ENCODE data around the gene OR51M1. TPM values are rescaled to one million over a fixed set of nuclear protein-coding genes. Genes with fewer than 3 reads are reported as not detected.
"Not testable (repeated sequence)": the region's sequence is repeated elsewhere in the genome, so short reads cannot be mapped to it uniquely, and the experiment has no call there.

OR51M1 gene
- not detected in 2 replicates for total RNA-seq

- Mint-ChIP-seq H3K9me3 (no peaks in the 10 kb centered on the region), H3K27me3 (ENCODE audit: low read depth) (no peaks in the 10 kb centered on the region), H3K4me1 (ENCODE audit: low read depth) (no peaks in the 10 kb centered on the region), H3K4me3 (ENCODE audit: low read depth) (no peak within 1 kb of the TSS), H3K27ac (no peak within 1 kb of the TSS), H3K36me3 (ENCODE audit: low read depth) (no peaks in the 10 kb centered on the region)
- no peak for DNase-seq (ENCODE audit: low spot score)
- intact Hi-C loops (cut with micrococcal nuclease), result loop anchor here (5.0 kb wide), 1 partner anchor 746 kb away; the partner anchor contains the start of gene OR51D1
These were observed at the start of gene OR51M1 for GRCh38 chr11:5383576-5383975. OR51M1 (plus strand) TSS chr11:5383812; CDS start chr11:5389399, 5,587 bp downstream.

GRCh38 chr11:5335170-5335569, 48.4 kb upstream of the OR51M1 start:
- H3K4me1 Mint-ChIP-seq (ENCODE audit: low read depth), result no peaks in the 10 kb centered on the region
- H3K36me3 Mint-ChIP-seq (ENCODE audit: low read depth), result no peaks in the 10 kb centered on the region
- intact Hi-C loops (cut with micrococcal nuclease), result no loop called here
- no peaks in the 10 kb centered on the region for H3K9me3 Mint-ChIP-seq
- no peak overlapping the region for H3K27ac Mint-ChIP-seq
- H3K27me3 Mint-ChIP-seq (ENCODE audit: low read depth), result no peaks in the 10 kb centered on the region
- DNase-seq (ENCODE audit: low spot score), result no peak
- no peak overlapping the region for H3K4me3 Mint-ChIP-seq (ENCODE audit: low read depth)

- Mint-ChIP-seq H3K36me3 (ENCODE audit: low read depth) (no peaks in the 10 kb centered on the region), H3K27me3 (ENCODE audit: low read depth) (no peaks in the 10 kb centered on the region), H3K9me3 (no peaks in the 10 kb centered on the region), H3K27ac (no peak overlapping the region), H3K4me3 (ENCODE audit: low read depth) (no peak overlapping the region), H3K4me1 (ENCODE audit: low read depth) (no peaks in the 10 kb centered on the region)
- intact Hi-C loops (cut with micrococcal nuclease), result no loop called here
- no peak for DNase-seq (ENCODE audit: low spot score)
These were observed 47.3 kb upstream of the OR51M1 start for GRCh38 chr11:5336331-5336730.

GRCh38 chr11:5337253-5337652, 46.4 kb upstream of the OR51M1 start:
- H3K27ac Mint-ChIP-seq; DNase-seq (ENCODE audit: low spot score); H3K9me3 Mint-ChIP-seq; H3K27me3 Mint-ChIP-seq (ENCODE audit: low read depth); intact Hi-C loops (cut with micrococcal nuclease); H3K36me3 Mint-ChIP-seq (ENCODE audit: low read depth); H3K4me1 Mint-ChIP-seq (ENCODE audit: low read depth); H3K4me3 Mint-ChIP-seq (ENCODE audit: low read depth): not testable (repeated sequence)

- no peak overlapping the region for H3K27ac Mint-ChIP-seq
- no peaks in the 10 kb centered on the region for H3K4me1 Mint-ChIP-seq (ENCODE audit: low read depth)
- H3K9me3 Mint-ChIP-seq, result no peaks in the 10 kb centered on the region
- H3K36me3 Mint-ChIP-seq (ENCODE audit: low read depth), result no peaks in the 10 kb centered on the region
- no peak for DNase-seq (ENCODE audit: low spot score)
- no peaks in the 10 kb centered on the region for H3K27me3 Mint-ChIP-seq (ENCODE audit: low read depth)
- H3K4me3 Mint-ChIP-seq (ENCODE audit: low read depth), result no peak overlapping the region
- intact Hi-C loops (cut with micrococcal nuclease), result no loop called here
These were observed 43.8 kb upstream of the OR51M1 start for GRCh38 chr11:5339771-5340322.

- intact Hi-C loops (cut with micrococcal nuclease), result no loop called here
- Mint-ChIP-seq H3K4me1 (ENCODE audit: low read depth) (no peaks in the 10 kb centered on the region), H3K27ac (no peak within 1 kb of the TSS), H3K36me3 (ENCODE audit: low read depth) (no peaks in the 10 kb centered on the region), H3K4me3 (ENCODE audit: low read depth) (no peak within 1 kb of the TSS), H3K9me3 (no peaks in the 10 kb centered on the region), H3K27me3 (ENCODE audit: low read depth) (no peaks in the 10 kb centered on the region)
- DNase-seq (ENCODE audit: low spot score), result no peak
These were observed 39.9 kb upstream of the OR51M1 start, which contains the start of gene OR51B5 for GRCh38 chr11:5343474-5344335. OR51B5 (minus strand) TSS chr11:5343524; CDS start chr11:5343524, 0 bp downstream.

- H3K27ac Mint-ChIP-seq, result no peak overlapping the region
- no peaks in the 10 kb centered on the region for H3K27me3 Mint-ChIP-seq (ENCODE audit: low read depth)
These were observed 37.8 kb upstream of the OR51M1 start for GRCh38 chr11:5345831-5346230.

GRCh38 chr11:5348551-5349194, 34.9 kb upstream of the OR51M1 start:
- Mint-ChIP-seq H3K9me3 (no peaks in the 10 kb centered on the region), H3K4me3 (ENCODE audit: low read depth) (no peak overlapping the region), H3K27me3 (ENCODE audit: low read depth) (no peaks in the 10 kb centered on the region), H3K4me1 (ENCODE audit: low read depth) (no peaks in the 10 kb centered on the region), H3K27ac (no peak overlapping the region), H3K36me3 (ENCODE audit: low read depth) (no peaks in the 10 kb centered on the region)
- intact Hi-C loops (cut with micrococcal nuclease), result no loop called here
- DNase-seq (ENCODE audit: low spot score), result no peak

More at GRCh38 chr11:5345831-5346230, 37.8 kb upstream of the OR51M1 start:
- H3K9me3 Mint-ChIP-seq, result no peaks in the 10 kb centered on the region
- DNase-seq (ENCODE audit: low spot score), result no peak
- H3K4me1 Mint-ChIP-seq (ENCODE audit: low read depth), result no peaks in the 10 kb centered on the region
- no peaks in the 10 kb centered on the region for H3K36me3 Mint-ChIP-seq (ENCODE audit: low read depth)
- intact Hi-C loops (cut with micrococcal nuclease), result no loop called here
- no peak overlapping the region for H3K4me3 Mint-ChIP-seq (ENCODE audit: low read depth)

- Mint-ChIP-seq H3K36me3 (ENCODE audit: low read depth) (no peaks in the 10 kb centered on the region), H3K4me3 (ENCODE audit: low read depth) (no peak overlapping the region), H3K9me3 (no peaks in the 10 kb centered on the region), H3K27ac (no peak overlapping the region), H3K4me1 (ENCODE audit: low read depth) (no peaks in the 10 kb centered on the region), H3K27me3 (ENCODE audit: low read depth) (no peaks in the 10 kb centered on the region)
- no peak for DNase-seq (ENCODE audit: low spot score)
- intact Hi-C loops (cut with micrococcal nuclease), result no loop called here
These were observed 34.1 kb upstream of the OR51M1 start for GRCh38 chr11:5349550-5349949.

GRCh38 chr11:5351208-5351607, 32.4 kb upstream of the OR51M1 start, which contains the start of gene OR51B6:
OR51B6 (plus strand) TSS chr11:5351508; CDS start chr11:5351508, 0 bp downstream.
- intact Hi-C loops (cut with micrococcal nuclease), result no loop called here
- no peak within 1 kb of the TSS for H3K4me3 Mint-ChIP-seq (ENCODE audit: low read depth)
- no peaks in the 10 kb centered on the region for H3K9me3 Mint-ChIP-seq
- H3K4me1 Mint-ChIP-seq (ENCODE audit: low read depth), result no peaks in the 10 kb centered on the region
- no peak within 1 kb of the TSS for H3K27ac Mint-ChIP-seq
- H3K27me3 Mint-ChIP-seq (ENCODE audit: low read depth), result no peaks in the 10 kb centered on the region
- DNase-seq (ENCODE audit: low spot score), result no peak
- H3K36me3 Mint-ChIP-seq (ENCODE audit: low read depth), result no peaks in the 10 kb centered on the region

- intact Hi-C loops (cut with micrococcal nuclease); H3K9me3 Mint-ChIP-seq; DNase-seq (ENCODE audit: low spot score); H3K27me3 Mint-ChIP-seq (ENCODE audit: low read depth); H3K36me3 Mint-ChIP-seq (ENCODE audit: low read depth); H3K4me3 Mint-ChIP-seq (ENCODE audit: low read depth); H3K4me1 Mint-ChIP-seq (ENCODE audit: low read depth); H3K27ac Mint-ChIP-seq: not testable (repeated sequence)
These were observed 27.6 kb upstream of the OR51M1 start for GRCh38 chr11:5356031-5356430.

- H3K4me1 Mint-ChIP-seq (ENCODE audit: low read depth), result no peaks in the 10 kb centered on the region
- no peak for DNase-seq (ENCODE audit: low spot score)
- no peak overlapping the region for H3K4me3 Mint-ChIP-seq (ENCODE audit: low read depth)
- intact Hi-C loops (cut with micrococcal nuclease), result no loop called here
- H3K9me3 Mint-ChIP-seq, result no peaks in the 10 kb centered on the region
- no peaks in the 10 kb centered on the region for H3K27me3 Mint-ChIP-seq (ENCODE audit: low read depth)
- no peaks in the 10 kb centered on the region for H3K36me3 Mint-ChIP-seq (ENCODE audit: low read depth)
- no peak overlapping the region for H3K27ac Mint-ChIP-seq
These were observed 21.5 kb upstream of the OR51M1 start for GRCh38 chr11:5362017-5362625.
